ENCODE data around the gene RCC2.

Gene RCC2

DNA sequence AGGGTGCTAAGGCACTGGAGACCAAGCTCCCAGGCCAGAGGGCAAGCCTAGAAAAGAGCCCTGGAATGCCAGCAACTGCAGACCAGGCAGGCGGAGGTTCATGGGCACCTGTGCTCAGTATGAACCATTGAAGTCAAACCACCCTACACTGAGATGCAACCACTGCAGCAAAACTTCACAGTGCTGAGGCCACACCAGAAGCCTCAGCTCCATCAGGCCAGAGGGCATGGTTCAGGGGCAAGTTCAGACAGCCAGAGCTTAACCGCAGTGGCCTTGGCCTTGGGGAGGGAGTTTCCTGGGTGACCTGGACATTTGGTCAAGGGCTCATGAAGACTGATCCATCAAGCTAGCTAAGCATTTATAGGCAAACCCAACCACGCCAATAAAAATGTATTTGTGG, 7.1 kb downstream of the RCC2 start:
- H3K9me2 ChIP-seq (ENCODE audit: low read depth, low read length), result no peaks in the 10 kb centered on the region
- no peak for TF ChIP-seq EZH2 (IDR thresholded peaks at IDR 0.05; ENCODE audit: borderline replicate concordance, low read length)
- TF ChIP-seq, protein P1, sequence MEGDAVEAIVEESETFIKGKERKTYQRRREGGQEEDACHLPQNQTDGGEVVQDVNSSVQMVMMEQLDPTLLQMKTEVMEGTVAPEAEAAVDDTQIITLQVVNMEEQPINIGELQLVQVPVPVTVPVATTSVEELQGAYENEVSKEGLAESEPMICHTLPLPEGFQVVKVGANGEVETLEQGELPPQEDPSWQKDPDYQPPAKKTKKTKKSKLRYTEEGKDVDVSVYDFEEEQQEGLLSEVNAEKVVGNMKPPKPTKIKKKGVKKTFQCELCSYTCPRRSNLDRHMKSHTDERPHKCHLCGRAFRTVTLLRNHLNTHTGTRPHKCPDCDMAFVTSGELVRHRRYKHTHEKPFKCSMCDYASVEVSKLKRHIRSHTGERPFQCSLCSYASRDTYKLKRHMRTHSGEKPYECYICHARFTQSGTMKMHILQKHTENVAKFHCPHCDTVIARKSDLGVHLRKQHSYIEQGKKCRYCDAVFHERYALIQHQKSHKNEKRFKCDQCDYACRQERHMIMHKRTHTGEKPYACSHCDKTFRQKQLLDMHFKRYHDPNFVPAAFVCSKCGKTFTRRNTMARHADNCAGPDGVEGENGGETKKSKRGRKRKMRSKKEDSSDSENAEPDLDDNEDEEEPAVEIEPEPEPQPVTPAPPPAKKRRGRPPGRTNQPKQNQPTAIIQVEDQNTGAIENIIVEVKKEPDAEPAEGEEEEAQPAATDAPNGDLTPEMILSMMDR (IDR thresholded peaks at IDR 0.05; ENCODE audit: low read length), result no peak
- H3K27ac ChIP-seq (ENCODE audit: low read depth, low read length, poor library complexity, severe bottlenecking), result no peak overlapping the region
- no peaks in the 10 kb centered on the region for H3K9me3 ChIP-seq (ENCODE audit: low read length)
- peaks cover 89% of the 10 kb centered on the region for H3K36me3 ChIP-seq (ENCODE audit: insufficient read depth, low read length)
- H2AFZ ChIP-seq (ENCODE audit: low read length), result no peak overlapping the region
- peaks cover 45% of the 10 kb centered on the region for H3K4me1 ChIP-seq (ENCODE audit: insufficient read depth, low read length, severe bottlenecking)
- no peaks in the 10 kb centered on the region for H3K27me3 ChIP-seq (ENCODE audit: insufficient read depth, low read length)
- H3F3A ChIP-seq (ENCODE audit: insufficient read depth, low read length), result no peaks in the 10 kb centered on the region
- H3K4me3 ChIP-seq (ENCODE audit: low read depth, low read length, poor library complexity, severe bottlenecking), result no peak overlapping the region
- H4K20me1 ChIP-seq (ENCODE audit: insufficient read depth, low read length), result peaks cover 7% of the 10 kb centered on the region
- H3K79me2 ChIP-seq (ENCODE audit: insufficient read depth, low read length), result peaks cover 76% of the 10 kb centered on the region
- H3K9ac ChIP-seq (ENCODE audit: low read length), result no peak overlapping the region
- no peak overlapping the region for H3K4me2 ChIP-seq (ENCODE audit: low read length)

DNA sequence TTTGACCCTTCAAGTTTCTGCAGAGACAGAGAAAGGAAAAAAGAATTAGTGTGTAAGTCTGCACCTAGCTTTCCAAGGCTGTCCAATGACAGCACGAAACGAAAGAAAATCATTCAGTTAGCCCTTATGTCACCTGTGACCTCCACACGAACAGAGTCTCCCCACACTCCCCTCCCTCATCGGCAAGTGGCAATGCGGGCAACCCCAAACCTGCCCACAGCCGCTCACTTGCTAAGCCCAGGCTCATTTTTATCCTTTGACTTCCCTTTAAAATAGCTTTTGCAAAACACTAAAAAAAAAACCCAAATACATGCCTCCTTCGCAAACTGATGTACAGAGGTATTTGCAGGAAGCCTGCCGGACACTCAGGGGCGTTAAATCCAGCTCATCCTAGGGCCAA, 10.3 kb downstream of the RCC2 start:
- Histone ChIP-seq H3K79me2 (ENCODE audit: insufficient read depth, low read length) (peaks cover 44% of the 10 kb centered on the region), H3K36me3 (ENCODE audit: insufficient read depth, low read length) (peaks cover 89% of the 10 kb centered on the region), H3K9me2 (ENCODE audit: low read depth, low read length) (no peaks in the 10 kb centered on the region), H2AFZ (ENCODE audit: low read length) (no peak overlapping the region), H3K4me2 (ENCODE audit: low read length) (no peak overlapping the region), H3K4me1 (ENCODE audit: insufficient read depth, low read length, severe bottlenecking) (peaks cover 14% of the 10 kb centered on the region), H4K20me1 (ENCODE audit: insufficient read depth, low read length) (peaks cover 2% of the 10 kb centered on the region; the same call in 1 of the 2 replicates), H3K27me3 (ENCODE audit: insufficient read depth, low read length) (no peaks in the 10 kb centered on the region), H3K9ac (ENCODE audit: low read length) (no peak overlapping the region), H3K9me3 (ENCODE audit: low read length) (no peaks in the 10 kb centered on the region), H3F3A (ENCODE audit: insufficient read depth, low read length) (no peaks in the 10 kb centered on the region), H3K27ac (ENCODE audit: low read depth, low read length, poor library complexity, severe bottlenecking) (no peak overlapping the region), H3K4me3 (ENCODE audit: low read depth, low read length, poor library complexity, severe bottlenecking) (no peak overlapping the region)
- no peak for TF ChIP-seq EZH2 (IDR thresholded peaks at IDR 0.05; ENCODE audit: borderline replicate concordance, low read length)
- TF ChIP-seq, protein P1 (IDR thresholded peaks at IDR 0.05; ENCODE audit: low read length), result no peak

DNA sequence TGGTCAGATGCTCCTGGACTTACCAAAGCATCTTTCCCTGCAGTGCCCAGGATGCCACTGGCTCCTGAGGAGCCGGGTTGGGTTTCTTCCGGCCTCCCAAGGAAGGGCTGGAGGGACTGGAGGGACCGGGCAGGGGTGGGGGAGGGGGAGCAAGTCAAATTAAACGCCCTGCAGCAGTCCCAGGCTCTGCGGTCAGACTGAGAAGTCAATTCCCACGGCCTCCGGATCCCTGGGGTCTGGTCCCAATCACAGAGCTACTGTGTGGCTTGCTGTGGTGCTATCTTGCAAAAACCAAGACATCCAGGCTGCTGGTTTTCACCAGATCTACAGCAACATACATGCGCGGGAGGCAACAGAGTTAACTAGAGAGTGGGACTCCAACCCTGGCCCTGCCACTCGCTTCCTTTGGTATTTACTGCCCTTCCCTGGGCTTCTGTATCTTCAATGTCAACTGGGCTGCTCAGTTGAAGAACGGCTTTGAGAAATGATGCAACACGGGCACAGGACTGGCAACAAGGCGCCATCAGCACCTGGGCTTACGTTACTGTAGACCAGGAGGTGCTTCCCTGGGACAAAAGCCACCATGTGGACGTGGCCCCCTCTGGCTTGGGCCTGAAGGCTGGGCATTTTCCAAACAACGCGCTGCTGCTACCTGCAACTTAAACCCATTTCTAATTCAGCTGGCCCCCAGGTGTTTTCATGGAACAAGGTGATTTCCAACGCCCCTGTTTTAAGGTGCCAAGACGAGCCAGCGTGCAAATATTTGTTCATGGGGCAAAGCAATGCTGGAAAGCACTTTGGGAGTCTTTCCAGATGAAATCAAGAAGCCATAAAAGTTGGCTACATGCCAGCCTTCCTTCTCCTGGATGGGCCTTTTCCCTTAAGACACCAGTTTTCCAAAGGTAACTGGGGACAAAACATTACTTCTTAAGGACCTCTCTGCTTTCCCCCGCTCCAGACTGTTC, 11.5 kb downstream of the RCC2 start:
- no peak overlapping the region for H2AFZ ChIP-seq (ENCODE audit: low read length)
- no peak overlapping the region for H3K9ac ChIP-seq (ENCODE audit: low read length)
- no peak overlapping the region for H3K27ac ChIP-seq (ENCODE audit: low read depth, low read length, poor library complexity, severe bottlenecking)
- peaks cover 32% of the 10 kb centered on the region for H3K79me2 ChIP-seq (ENCODE audit: insufficient read depth, low read length)
- no peak overlapping the region for H3K4me3 ChIP-seq (ENCODE audit: low read depth, low read length, poor library complexity, severe bottlenecking)
- no peaks in the 10 kb centered on the region for H3K9me3 ChIP-seq (ENCODE audit: low read length)
- no peak for TF ChIP-seq EZH2 (IDR thresholded peaks at IDR 0.05; ENCODE audit: borderline replicate concordance, low read length)
- TF ChIP-seq, protein P1 (IDR thresholded peaks at IDR 0.05; ENCODE audit: low read length), result no peak
- H3K4me1 ChIP-seq (ENCODE audit: insufficient read depth, low read length, severe bottlenecking), result peaks cover 9% of the 10 kb centered on the region
- no peaks in the 10 kb centered on the region for H3K9me2 ChIP-seq (ENCODE audit: low read depth, low read length)
- no peak overlapping the region for H3K4me2 ChIP-seq (ENCODE audit: low read length)
- no peaks in the 10 kb centered on the region for H3K27me3 ChIP-seq (ENCODE audit: insufficient read depth, low read length)
- peaks cover 89% of the 10 kb centered on the region for H3K36me3 ChIP-seq (ENCODE audit: insufficient read depth, low read length)
- peaks cover 2% of the 10 kb centered on the region; the same call in 1 of the 2 replicates for H4K20me1 ChIP-seq (ENCODE audit: insufficient read depth, low read length)
- no peaks in the 10 kb centered on the region for H3F3A ChIP-seq (ENCODE audit: insufficient read depth, low read length)

Measured in OCI-LY1 (cell line).